ENCODE results near the gene LRP8. TPM values are rescaled to one million over a fixed set of nuclear protein-coding genes. Genes with fewer than 3 reads are reported as not detected.

The LRP8 gene
- polyA plus RNA-seq, 1 donor (not counting 4 experiments of a cell fraction or from before 2014, with no cell fraction given) = 31.0 TPM

- DNase-seq (ENCODE audit: low read depth, low spot score) (no peak), FAIRE-seq (no peak)
- H3K79me2 ChIP-seq (ENCODE audit: control insufficient read depth, insufficient read depth, low read length) = no peaks in the 10 kb centered on the region
- H3K27ac ChIP-seq (ENCODE audit: control insufficient read depth, insufficient read depth, low read length) = no peak overlapping the region
- H3K27me3 ChIP-seq (ENCODE audit: control insufficient read depth, extremely low read depth, insufficient read depth, low read length) = no peaks in the 10 kb centered on the region
- H3K9ac ChIP-seq (ENCODE audit: control insufficient read depth, extremely low read depth, insufficient read depth, low read length) = no peak overlapping the region
- H2AFZ ChIP-seq (ENCODE audit: control insufficient read depth, low read length) = no peak overlapping the region
- H3K4me2 ChIP-seq (ENCODE audit: control insufficient read depth, extremely low read depth, insufficient read depth, low read depth, low read length) = no peak overlapping the region
- no peaks in the 10 kb centered on the region for H3K9me1 ChIP-seq (ENCODE audit: control insufficient read depth, extremely low read depth, insufficient read depth, low read length)
- no peaks in the 10 kb centered on the region for H4K20me1 ChIP-seq (ENCODE audit: control insufficient read depth, extremely low read depth, insufficient read depth, low read length)
- no peaks in the 10 kb centered on the region for H3K36me3 ChIP-seq (ENCODE audit: control insufficient read depth in 2 of 2, extremely low read depth in 1 of 2, insufficient read depth in 2 of 2, low read length in 2 of 2)
- no peak overlapping the region for H3K4me3 ChIP-seq (ENCODE audit: control insufficient read depth in 2 of 3, extremely low read depth in 1 of 3, insufficient read depth in 2 of 3, low read depth in 1 of 3, low read length in 3 of 3)
- no peaks in the 10 kb centered on the region for H3K9me3 ChIP-seq (ENCODE audit: control insufficient read depth, low read depth, low read length)
- dilution Hi-C loops (cut with MboI; ENCODE audit: extremely low pct_ligation_motif_present, low sequenced_read_pairs) = no loop called here
- no peaks in the 10 kb centered on the region for H3K4me1 ChIP-seq (ENCODE audit: control insufficient read depth, extremely low read depth, insufficient read depth, low read length)
- no peak for TF ChIP-seq EZH2 (IDR thresholded peaks at IDR 0.05; ENCODE audit: low read length)
Measured at GRCh38 chr1:53354119-53354518, 26.2 kb upstream of the LRP8 start.

GRCh38 chr1:53352561-53352960 lies 24.7 kb upstream of the LRP8 start:
- H3K27me3 ChIP-seq (ENCODE audit: control insufficient read depth, extremely low read depth, insufficient read depth, low read length) = no peaks in the 10 kb centered on the region
- DNase-seq (ENCODE audit: low read depth, low spot score) (no peak), FAIRE-seq (no peak)
- dilution Hi-C loops (cut with MboI; ENCODE audit: extremely low pct_ligation_motif_present, low sequenced_read_pairs) = no loop called here
- no peaks in the 10 kb centered on the region for H3K4me1 ChIP-seq (ENCODE audit: control insufficient read depth, extremely low read depth, insufficient read depth, low read length)
- H3K36me3 ChIP-seq (ENCODE audit: control insufficient read depth in 2 of 2, extremely low read depth in 1 of 2, insufficient read depth in 2 of 2, low read length in 2 of 2) = no peaks in the 10 kb centered on the region
- H3K79me2 ChIP-seq (ENCODE audit: control insufficient read depth, insufficient read depth, low read length) = no peaks in the 10 kb centered on the region
- no peak for TF ChIP-seq CTCF (optimal IDR thresholded peaks at IDR 0.05 in 1 of 3, IDR thresholded peaks at IDR 0.05 in 1 of 3, conservative IDR thresholded peaks at IDR 0.05 in 1 of 3; ENCODE audit: extremely low read depth in 1 of 3, insufficient read depth in 2 of 3, low read length in 3 of 3)
- no peak for TF ChIP-seq EZH2 (IDR thresholded peaks at IDR 0.05; ENCODE audit: low read length)
- no peak overlapping the region for H3K4me3 ChIP-seq (ENCODE audit: control insufficient read depth in 2 of 3, extremely low read depth in 1 of 3, insufficient read depth in 2 of 3, low read depth in 1 of 3, low read length in 3 of 3)
- H3K4me2 ChIP-seq (ENCODE audit: control insufficient read depth, extremely low read depth, insufficient read depth, low read depth, low read length) = no peak overlapping the region
- H4K20me1 ChIP-seq (ENCODE audit: control insufficient read depth, extremely low read depth, insufficient read depth, low read length) = no peaks in the 10 kb centered on the region
- no peak overlapping the region for H3K9ac ChIP-seq (ENCODE audit: control insufficient read depth, extremely low read depth, insufficient read depth, low read length)
- H2AFZ ChIP-seq (ENCODE audit: control insufficient read depth, low read length) = no peak overlapping the region
- H3K27ac ChIP-seq (ENCODE audit: control insufficient read depth, insufficient read depth, low read length) = no peak overlapping the region
- no peaks in the 10 kb centered on the region for H3K9me3 ChIP-seq (ENCODE audit: control insufficient read depth, low read depth, low read length)
- H3K9me1 ChIP-seq (ENCODE audit: control insufficient read depth, extremely low read depth, insufficient read depth, low read length) = no peaks in the 10 kb centered on the region
